Keratinocyte (primary cell): ENCODE data around the gene DIPK1A.

Source experiments
- EZH2 ChIP-seq: IDR thresholded peaks from one replicate; pipeline ENCODE4 v1.6.1; 2012; ENCODE audit warnings: inconsistent platforms, mild to moderate bottlenecking, low read length, moderate library complexity
- TF ChIP-seq, protein P1 (sequence below), 3 experiments: IDR thresholded peaks in 1 of 3; conservative IDR thresholded peaks in 1 of 3; optimal IDR thresholded peaks in 1 of 3; 2 replicates in 2 of 3; 3 replicates in 1 of 3; pipeline versions ENCODE3 to v1.5.1; 2011; ENCODE audit warnings: low read length in 3 of 3, mild to moderate bottlenecking in 3 of 3, moderate library complexity in 2 of 3, control low read depth in 1 of 3, inconsistent platforms in 1 of 3; ENCODE audit not compliant: insufficient read depth in 2 of 3; ENCODE audit errors: extremely low read depth in 1 of 3

DNA sequence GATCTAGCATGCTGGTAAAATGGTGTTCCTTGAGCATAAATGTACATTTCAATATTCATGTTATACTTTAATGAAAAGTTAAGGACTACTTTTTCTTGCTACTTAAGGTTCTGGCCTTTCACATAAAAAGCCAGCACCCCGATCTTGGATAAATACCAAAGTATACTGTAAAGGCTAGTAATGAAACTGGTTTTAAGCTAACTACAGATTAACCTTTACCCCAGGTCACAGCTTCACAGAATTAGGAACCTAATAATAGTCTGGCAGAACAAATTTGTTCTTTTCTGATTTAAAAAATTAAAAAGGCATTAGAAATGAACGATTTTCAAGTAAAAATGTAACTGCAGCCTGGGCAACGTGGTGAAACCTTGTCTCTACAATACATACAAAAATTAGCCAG lies 23.5 kb downstream of the DIPK1A start:
- TF ChIP-seq, protein P1, sequence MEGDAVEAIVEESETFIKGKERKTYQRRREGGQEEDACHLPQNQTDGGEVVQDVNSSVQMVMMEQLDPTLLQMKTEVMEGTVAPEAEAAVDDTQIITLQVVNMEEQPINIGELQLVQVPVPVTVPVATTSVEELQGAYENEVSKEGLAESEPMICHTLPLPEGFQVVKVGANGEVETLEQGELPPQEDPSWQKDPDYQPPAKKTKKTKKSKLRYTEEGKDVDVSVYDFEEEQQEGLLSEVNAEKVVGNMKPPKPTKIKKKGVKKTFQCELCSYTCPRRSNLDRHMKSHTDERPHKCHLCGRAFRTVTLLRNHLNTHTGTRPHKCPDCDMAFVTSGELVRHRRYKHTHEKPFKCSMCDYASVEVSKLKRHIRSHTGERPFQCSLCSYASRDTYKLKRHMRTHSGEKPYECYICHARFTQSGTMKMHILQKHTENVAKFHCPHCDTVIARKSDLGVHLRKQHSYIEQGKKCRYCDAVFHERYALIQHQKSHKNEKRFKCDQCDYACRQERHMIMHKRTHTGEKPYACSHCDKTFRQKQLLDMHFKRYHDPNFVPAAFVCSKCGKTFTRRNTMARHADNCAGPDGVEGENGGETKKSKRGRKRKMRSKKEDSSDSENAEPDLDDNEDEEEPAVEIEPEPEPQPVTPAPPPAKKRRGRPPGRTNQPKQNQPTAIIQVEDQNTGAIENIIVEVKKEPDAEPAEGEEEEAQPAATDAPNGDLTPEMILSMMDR (optimal IDR thresholded peaks at IDR 0.05 in 1 of 3, IDR thresholded peaks at IDR 0.05 in 1 of 3, conservative IDR thresholded peaks at IDR 0.05 in 1 of 3; ENCODE audit: extremely low read depth in 1 of 3, insufficient read depth in 2 of 3, low read length in 3 of 3) = no peak
- TF ChIP-seq EZH2 = no peak
